Osteocyte (in vitro differentiated cells): ENCODE data around the gene RNF215. TPM values are rescaled to one million over a fixed set of nuclear protein-coding genes. Genes with fewer than 3 reads are reported as not detected.

Experiments used
- DNase-seq: peaks from one replicate; pipeline ENCODE4 v3.0.0; 2021; ENCODE audit warnings: mixed read lengths; ENCODE audit not compliant: unreplicated experiment; ENCODE audit errors: extremely low spot score
- H3K27ac Mint-ChIP-seq: one replicate; pipeline ENCODE4 v1.8.0; 2021; ENCODE audit warnings: mild to moderate bottlenecking, mixed read lengths; ENCODE audit not compliant: unreplicated experiment
- H3K27me3 Mint-ChIP-seq: one replicate; pipeline ENCODE4 v1.8.0; 2021; ENCODE audit warnings: mixed read lengths; ENCODE audit not compliant: unreplicated experiment
- H3K36me3 Mint-ChIP-seq: one replicate; pipeline ENCODE4 v1.8.0; 2021; ENCODE audit warnings: mixed read lengths; ENCODE audit not compliant: unreplicated experiment
- H3K4me1 Mint-ChIP-seq: one replicate; pipeline ENCODE4 v1.8.0; 2021; ENCODE audit warnings: mixed read lengths; ENCODE audit not compliant: unreplicated experiment
- H3K4me3 Mint-ChIP-seq: one replicate; pipeline ENCODE4 v1.8.0; 2021; ENCODE audit warnings: mild to moderate bottlenecking, moderate library complexity, mixed read lengths; ENCODE audit not compliant: unreplicated experiment
- H3K9me3 Mint-ChIP-seq: one replicate; pipeline ENCODE4 v1.8.0; 2021; ENCODE audit warnings: mixed read lengths; ENCODE audit not compliant: unreplicated experiment
- CTCF ChIP-seq: fragments of 200-600 bp; sonication (generic); IDR thresholded peaks from 2 replicates; pipeline ENCODE4 v1.5.0; 2021; ENCODE audit warnings: antibody characterized with exemption, mild to moderate bottlenecking, moderate library complexity
- total RNA-seq: library from RNA; stranded (reverse); gene quantifications from 2 replicates; pipeline ENCODE4 v1.2.1, GENCODE V29; 2021

Gene RNF215
- total RNA-seq, 1 donor from 2014 or later, result 36.6 TPM

- no peaks in the 10 kb centered on the region for H3K27me3 Mint-ChIP-seq
- peaks cover 17% of the 10 kb centered on the region for H3K36me3 Mint-ChIP-seq
- peaks cover 51% of the 10 kb centered on the region for H3K4me1 Mint-ChIP-seq
- peak overlapping the region; percentile 94 for H3K27ac Mint-ChIP-seq
- no peak for TF ChIP-seq CTCF
- DNase-seq, result no peak
- H3K4me3 Mint-ChIP-seq, result peak overlapping the region; percentile 86
- no peaks in the 10 kb centered on the region for H3K9me3 Mint-ChIP-seq
Observed at GRCh38 chr22:30421695-30422480, 34.7 kb upstream of the RNF215 start.

GRCh38 chr22:30420347-30421125 lies 33.3 kb upstream of the RNF215 start:
- no peak for DNase-seq
- Mint-ChIP-seq H3K27me3 (no peaks in the 10 kb centered on the region), H3K27ac (peak overlapping the region; percentile 82), H3K4me1 (peaks cover 42% of the 10 kb centered on the region), H3K36me3 (peaks cover 30% of the 10 kb centered on the region), H3K4me3 (no peak overlapping the region), H3K9me3 (no peaks in the 10 kb centered on the region)
- TF ChIP-seq CTCF, result no peak

GRCh38 chr22:30416837-30417236 lies 29.6 kb upstream of the RNF215 start:
- no peak overlapping the region for H3K27ac Mint-ChIP-seq
- peaks cover 21% of the 10 kb centered on the region for H3K4me1 Mint-ChIP-seq
- H3K4me3 Mint-ChIP-seq, result no peak overlapping the region
- no peak for DNase-seq
- no peak for TF ChIP-seq CTCF
- no peaks in the 10 kb centered on the region for H3K27me3 Mint-ChIP-seq
- H3K9me3 Mint-ChIP-seq, result no peaks in the 10 kb centered on the region
- H3K36me3 Mint-ChIP-seq, result peaks cover 42% of the 10 kb centered on the region

GRCh38 chr22:30416403-30416802 lies 29.2 kb upstream of the RNF215 start:
- TF ChIP-seq CTCF, result no peak
- no peaks in the 10 kb centered on the region for H3K27me3 Mint-ChIP-seq
- H3K36me3 Mint-ChIP-seq, result peaks cover 45% of the 10 kb centered on the region
- peaks cover 17% of the 10 kb centered on the region for H3K4me1 Mint-ChIP-seq
- H3K4me3 Mint-ChIP-seq, result no peak overlapping the region
- DNase-seq, result no peak
- no peak overlapping the region for H3K27ac Mint-ChIP-seq
- no peaks in the 10 kb centered on the region for H3K9me3 Mint-ChIP-seq

GRCh38 chr22:30414525-30415047 lies 27.4 kb upstream of the RNF215 start:
- H3K9me3 Mint-ChIP-seq, result no peaks in the 10 kb centered on the region
- no peak for DNase-seq

More at GRCh38 chr22:30414525-30415047, 27.4 kb upstream of the RNF215 start:
- H3K4me3 Mint-ChIP-seq, result no peak overlapping the region
- peaks cover 47% of the 10 kb centered on the region for H3K36me3 Mint-ChIP-seq
- no peak for TF ChIP-seq CTCF
- H3K27me3 Mint-ChIP-seq, result no peaks in the 10 kb centered on the region
- H3K27ac Mint-ChIP-seq, result no peak overlapping the region
- H3K4me1 Mint-ChIP-seq, result peaks cover 2% of the 10 kb centered on the region
